Measurements from ENCODE around the gene FOLR3. TPM values are rescaled to one million over a fixed set of nuclear protein-coding genes. Genes with fewer than 3 reads are reported as not detected.

The FOLR3 gene
- total RNA-seq, 1 donor from 2014 or later, result not detected

DNA sequence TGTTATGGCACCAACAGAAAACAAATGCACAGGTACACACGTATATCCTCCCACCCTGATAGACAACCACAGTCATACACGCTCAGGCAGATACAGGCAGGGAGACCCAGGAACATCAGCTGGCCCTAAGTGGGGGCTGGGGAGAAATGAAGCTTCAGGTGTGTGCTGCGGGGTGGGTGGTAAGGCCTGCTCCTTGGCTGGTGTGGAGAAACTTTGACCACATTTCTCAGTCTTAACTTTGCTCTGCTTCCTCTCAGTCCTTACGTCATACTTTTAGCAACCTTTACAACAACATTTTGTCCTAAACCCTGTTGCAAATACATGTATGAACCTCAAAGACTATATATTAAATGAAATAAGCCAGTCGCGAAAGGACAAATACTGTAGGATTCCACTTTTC, 16.3 kb upstream of the FOLR3 start:
- Histone ChIP-seq H3K27me3 (ENCODE audit: control insufficient read depth, insufficient read depth, low read length) (no peaks in the 10 kb centered on the region), H3K4me3 (ENCODE audit: low read depth, low read length) (no peak overlapping the region), H3K36me3 (ENCODE audit: control insufficient read depth, insufficient read depth, low read length) (no peaks in the 10 kb centered on the region)
- TF ChIP-seq, protein P1, sequence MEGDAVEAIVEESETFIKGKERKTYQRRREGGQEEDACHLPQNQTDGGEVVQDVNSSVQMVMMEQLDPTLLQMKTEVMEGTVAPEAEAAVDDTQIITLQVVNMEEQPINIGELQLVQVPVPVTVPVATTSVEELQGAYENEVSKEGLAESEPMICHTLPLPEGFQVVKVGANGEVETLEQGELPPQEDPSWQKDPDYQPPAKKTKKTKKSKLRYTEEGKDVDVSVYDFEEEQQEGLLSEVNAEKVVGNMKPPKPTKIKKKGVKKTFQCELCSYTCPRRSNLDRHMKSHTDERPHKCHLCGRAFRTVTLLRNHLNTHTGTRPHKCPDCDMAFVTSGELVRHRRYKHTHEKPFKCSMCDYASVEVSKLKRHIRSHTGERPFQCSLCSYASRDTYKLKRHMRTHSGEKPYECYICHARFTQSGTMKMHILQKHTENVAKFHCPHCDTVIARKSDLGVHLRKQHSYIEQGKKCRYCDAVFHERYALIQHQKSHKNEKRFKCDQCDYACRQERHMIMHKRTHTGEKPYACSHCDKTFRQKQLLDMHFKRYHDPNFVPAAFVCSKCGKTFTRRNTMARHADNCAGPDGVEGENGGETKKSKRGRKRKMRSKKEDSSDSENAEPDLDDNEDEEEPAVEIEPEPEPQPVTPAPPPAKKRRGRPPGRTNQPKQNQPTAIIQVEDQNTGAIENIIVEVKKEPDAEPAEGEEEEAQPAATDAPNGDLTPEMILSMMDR (IDR thresholded peaks at IDR 0.05; ENCODE audit: insufficient read depth, low read length, poor library complexity, severe bottlenecking), result no peak
- no peak for DNase-seq (ENCODE audit: low read depth)

DNA sequence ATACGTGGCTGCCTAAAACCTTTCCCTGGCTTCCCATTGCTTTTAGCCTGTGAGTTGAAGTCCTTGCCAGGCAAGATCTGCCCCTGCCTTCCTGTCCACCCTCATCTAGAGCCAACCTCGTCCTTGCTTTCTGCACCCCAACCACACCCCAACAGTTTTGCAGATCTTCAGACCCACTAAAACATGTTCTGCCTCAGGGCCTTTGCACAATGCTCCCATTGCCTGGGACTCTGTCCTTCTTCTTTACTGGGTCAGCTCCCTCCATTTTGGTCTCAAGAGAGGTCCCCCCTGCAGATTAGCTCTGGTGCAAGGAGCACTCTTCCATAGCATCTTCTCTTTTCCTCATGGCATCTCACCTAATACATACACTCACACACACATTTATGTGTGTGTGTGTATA, 14.6 kb upstream of the FOLR3 start:
- DNase-seq (ENCODE audit: low read depth), result no peak
- TF ChIP-seq, protein P1 (IDR thresholded peaks at IDR 0.05; ENCODE audit: insufficient read depth, low read length, poor library complexity, severe bottlenecking), result no peak
- Histone ChIP-seq H3K27me3 (ENCODE audit: control insufficient read depth, insufficient read depth, low read length) (no peaks in the 10 kb centered on the region), H3K36me3 (ENCODE audit: control insufficient read depth, insufficient read depth, low read length) (no peaks in the 10 kb centered on the region), H3K4me3 (ENCODE audit: low read depth, low read length) (no peak overlapping the region)

DNA sequence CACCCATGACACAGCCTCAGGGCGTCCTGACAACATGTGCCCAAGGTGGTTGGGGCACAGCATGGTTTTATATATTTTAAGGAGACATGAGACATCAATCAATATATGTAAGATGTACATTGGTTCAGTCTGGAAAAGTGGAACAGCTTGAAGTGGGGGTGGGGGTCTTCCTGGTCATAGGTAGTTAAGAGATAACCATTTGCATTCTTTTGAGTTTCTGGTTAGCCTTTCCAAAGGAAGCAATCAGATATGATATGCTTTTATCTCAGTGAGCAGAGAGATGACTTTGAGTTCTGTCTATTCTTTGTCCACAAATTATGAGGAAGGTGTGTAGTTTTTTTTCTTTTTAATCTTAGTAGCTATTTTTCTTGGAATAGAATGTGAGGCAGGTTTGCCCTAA, 12.9 kb upstream of the FOLR3 start:
- H3K36me3 ChIP-seq (ENCODE audit: control insufficient read depth, insufficient read depth, low read length), result no peaks in the 10 kb centered on the region
- no peak overlapping the region for H3K4me3 ChIP-seq (ENCODE audit: low read depth, low read length)
- TF ChIP-seq, protein P1 (IDR thresholded peaks at IDR 0.05; ENCODE audit: insufficient read depth, low read length, poor library complexity, severe bottlenecking), result no peak
- no peaks in the 10 kb centered on the region for H3K27me3 ChIP-seq (ENCODE audit: control insufficient read depth, insufficient read depth, low read length)
- no peak for DNase-seq (ENCODE audit: low read depth)

DNA sequence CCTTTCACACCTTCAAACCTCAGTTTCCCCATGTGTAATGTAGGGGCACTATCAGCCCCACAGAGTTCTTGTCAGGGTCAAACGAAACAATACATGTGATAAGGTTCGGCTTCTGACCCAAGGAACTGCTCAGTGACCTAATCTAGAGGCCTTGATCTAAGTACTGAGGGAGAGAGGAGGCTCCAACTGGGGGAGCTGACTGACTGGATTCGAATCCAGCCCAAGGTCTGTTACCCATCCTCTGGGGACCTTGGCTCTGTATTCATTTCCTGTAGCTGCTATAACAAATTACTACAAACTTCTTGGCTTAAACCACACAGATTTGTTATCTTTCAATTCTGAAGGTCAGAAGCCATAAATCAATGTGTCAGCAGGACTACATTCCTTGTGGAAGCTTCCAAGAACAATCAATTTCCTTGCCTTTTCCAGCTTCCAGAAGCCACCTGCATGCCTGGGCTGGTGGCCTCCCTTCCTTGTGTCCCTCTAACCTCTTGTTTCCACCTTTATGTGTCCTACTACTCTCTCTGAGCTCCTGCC, 12.3 kb upstream of the FOLR3 start:
- no peaks in the 10 kb centered on the region for H3K36me3 ChIP-seq (ENCODE audit: control insufficient read depth, insufficient read depth, low read length)
- DNase-seq (ENCODE audit: low read depth), result no peak
- TF ChIP-seq, protein P1 (IDR thresholded peaks at IDR 0.05; ENCODE audit: insufficient read depth, low read length, poor library complexity, severe bottlenecking), result no peak

DNA sequence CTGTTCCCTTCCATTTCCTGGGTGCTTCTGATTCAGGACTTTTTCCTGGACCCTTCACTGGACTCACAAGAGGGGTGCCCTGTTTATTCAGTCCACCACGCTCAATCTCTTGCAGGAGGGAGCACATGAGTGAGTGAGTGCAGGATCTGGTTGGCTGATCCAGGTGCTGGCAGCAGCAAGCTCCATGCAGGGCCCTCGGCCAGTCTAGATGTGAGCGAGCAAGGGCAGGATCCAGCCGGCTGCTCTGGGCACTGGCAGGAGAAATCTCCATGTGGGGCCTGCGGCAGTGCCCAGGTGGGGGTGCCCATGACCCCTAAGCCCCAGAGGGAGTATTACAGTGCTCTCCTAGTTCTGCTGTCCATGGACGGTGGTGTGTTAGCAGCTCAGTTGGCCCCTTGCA, 11.5 kb upstream of the FOLR3 start:
- TF ChIP-seq, protein P1 (IDR thresholded peaks at IDR 0.05; ENCODE audit: insufficient read depth, low read length, poor library complexity, severe bottlenecking), result no peak
- no peak overlapping the region for H3K4me3 ChIP-seq (ENCODE audit: low read depth, low read length)
- H3K36me3 ChIP-seq (ENCODE audit: control insufficient read depth, insufficient read depth, low read length), result no peaks in the 10 kb centered on the region
- DNase-seq (ENCODE audit: low read depth), result no peak
- H3K27me3 ChIP-seq (ENCODE audit: control insufficient read depth, insufficient read depth, low read length), result no peaks in the 10 kb centered on the region

More for the DNA sequence above, 12.3 kb upstream of the FOLR3 start:
- Histone ChIP-seq H3K27me3 (ENCODE audit: control insufficient read depth, insufficient read depth, low read length) (no peaks in the 10 kb centered on the region), H3K4me3 (ENCODE audit: low read depth, low read length) (no peak overlapping the region)

DNA sequence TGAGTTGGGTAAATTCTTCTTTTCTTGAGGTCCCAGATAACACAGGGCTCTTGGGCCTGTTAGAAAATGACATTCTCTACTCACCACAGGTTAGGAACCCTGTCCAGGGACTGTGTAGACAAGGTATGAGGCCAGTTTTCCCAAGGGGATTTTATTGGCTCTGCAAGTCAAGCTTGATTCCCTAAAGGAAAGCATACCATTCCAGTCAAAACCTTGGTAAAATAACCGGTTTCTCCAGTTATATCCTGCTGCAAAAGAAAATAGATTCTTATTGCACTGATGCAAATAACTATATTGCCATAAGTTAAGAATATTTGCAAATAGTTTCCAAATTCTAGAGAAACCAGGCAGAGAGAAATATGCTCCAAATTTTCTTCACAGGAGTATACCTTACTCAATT, 9.6 kb upstream of the FOLR3 start:
- DNase-seq (ENCODE audit: low read depth), result no peak
- Histone ChIP-seq H3K4me3 (ENCODE audit: low read depth, low read length) (no peak overlapping the region), H3K27me3 (ENCODE audit: control insufficient read depth, insufficient read depth, low read length) (no peaks in the 10 kb centered on the region), H3K36me3 (ENCODE audit: control insufficient read depth, insufficient read depth, low read length) (no peaks in the 10 kb centered on the region)
- TF ChIP-seq, protein P1 (IDR thresholded peaks at IDR 0.05; ENCODE audit: insufficient read depth, low read length, poor library complexity, severe bottlenecking), result no peak
